ENCODE measurements around the gene TADA2A. TPM values are rescaled to one million over a fixed set of nuclear protein-coding genes. Genes with fewer than 3 reads are reported as not detected.
"Not testable (repeated sequence)": the region's sequence is repeated elsewhere in the genome, so short reads cannot be mapped to it uniquely, and the experiment has no call there.

TADA2A gene
- total RNA-seq, 2 experiments from 2014 or later, result 29.9 to 32.9 TPM

DNA sequence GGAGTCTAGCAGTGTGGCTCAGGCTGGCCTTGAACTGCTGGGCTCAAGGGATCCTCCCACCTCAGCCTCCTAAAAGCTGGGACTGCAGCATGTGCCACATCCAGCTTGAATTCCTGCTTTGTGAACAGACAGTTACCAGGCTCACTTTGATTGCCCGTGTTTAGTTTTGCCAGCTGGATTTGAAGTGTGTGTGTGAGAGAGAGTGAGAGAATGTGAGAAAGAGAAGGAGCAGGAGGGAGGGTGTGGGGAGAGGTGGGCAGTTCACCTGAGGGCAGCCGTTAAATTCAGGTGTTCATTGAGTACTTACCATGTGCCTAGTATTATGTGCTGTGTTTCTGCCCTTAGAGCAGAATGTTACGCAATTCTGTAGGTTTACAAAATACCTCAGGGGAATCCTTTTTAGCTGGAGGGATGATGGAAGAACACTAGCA lies 87.7 kb downstream of the TADA2A start:
- DNase-seq, result no peak
- no peaks in the 10 kb centered on the region for H3K36me3 Mint-ChIP-seq (ENCODE audit: low read depth)
- peaks cover 35% of the 10 kb centered on the region for H3K4me1 Mint-ChIP-seq
- CTCF ChIA-PET, result interaction anchor here (0.9 to 1.4 kb wide), 3 partner anchors 23 to 48 kb away, joined by 3 to 4 read pairs (median 3); no protein-coding TSS in a partner anchor
- no peaks in the 10 kb centered on the region for H3K9me3 Mint-ChIP-seq (ENCODE audit: low read depth)
- POLR2A ChIA-PET, result interaction anchor here (0.6 to 0.7 kb wide), 2 partner anchors 7 to 22 kb away, joined by 4 to 6 read pairs; no protein-coding TSS in a partner anchor
- no peaks in the 10 kb centered on the region for H3K27me3 Mint-ChIP-seq
- ATAC-seq, result no peak
- intact Hi-C loops (cut with DNase I, micrococcal nuclease), result no loop called here
- H3K4me3 Mint-ChIP-seq, result no peak overlapping the region
- H3K27ac Mint-ChIP-seq, result no peak overlapping the region

DNA sequence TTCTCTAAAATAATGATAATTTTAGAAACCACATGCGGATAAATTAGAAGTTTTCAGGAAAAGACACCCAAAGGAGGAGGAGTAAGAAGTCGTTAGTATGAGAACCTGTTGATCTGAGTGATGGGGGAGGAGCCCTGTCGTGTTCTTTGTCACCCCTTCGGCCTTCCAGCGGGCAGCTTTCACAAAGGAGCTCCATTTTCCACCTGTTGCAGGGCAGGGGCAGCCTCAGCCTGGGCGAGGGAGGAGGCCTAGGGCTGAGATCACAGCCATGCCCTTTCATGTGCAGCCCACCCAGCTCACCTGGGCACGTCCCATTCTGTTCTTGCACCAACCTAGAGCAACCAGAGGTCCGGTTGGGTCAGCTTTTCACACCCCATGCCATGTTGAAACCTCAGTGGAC lies 88.3 kb downstream of the TADA2A start:
- ChIA-PET CTCF (interaction anchor here (0.9 to 1.4 kb wide), 3 partner anchors 22 to 47 kb away, joined by 3 to 4 read pairs (median 3); no protein-coding TSS in a partner anchor), POLR2A (interaction anchor here (0.6 kb wide), 1 partner anchor 21 kb away, joined by 4 read pairs; no protein-coding TSS in a partner anchor)
- Mint-ChIP-seq H3K27ac (no peak overlapping the region), H3K4me3 (no peak overlapping the region), H3K27me3 (no peaks in the 10 kb centered on the region), H3K9me3 (ENCODE audit: low read depth) (no peaks in the 10 kb centered on the region), H3K4me1 (peaks cover 35% of the 10 kb centered on the region), H3K36me3 (ENCODE audit: low read depth) (no peaks in the 10 kb centered on the region)
- ATAC-seq, result no peak
- DNase-seq, result no peak
- intact Hi-C loops (cut with DNase I, micrococcal nuclease), result no loop called here

GRCh38 chr17:37500378-37500777 lies 93.7 kb downstream of the TADA2A start:
- DNase-seq (no peak), ATAC-seq (no peak)
- Mint-ChIP-seq H3K9me3 (ENCODE audit: low read depth) (no peaks in the 10 kb centered on the region), H3K36me3 (ENCODE audit: low read depth) (no peaks in the 10 kb centered on the region), H3K4me3 (no peak overlapping the region), H3K27me3 (no peaks in the 10 kb centered on the region), H3K4me1 (no peaks in the 10 kb centered on the region), H3K27ac (no peak overlapping the region)
- ChIA-PET CTCF (interaction anchor here (0.9 to 1.2 kb wide), 2 partner anchors 13 to 104 kb away, joined by 3 read pairs; no protein-coding TSS in a partner anchor), POLR2A (no interaction called here)
- intact Hi-C loops (cut with DNase I, micrococcal nuclease), result no loop called here

- CTCF ChIA-PET, result interaction anchor here (0.6 kb wide), 2 partner anchors 260 to 1383 kb away, joined by 3 to 5 read pairs; no protein-coding TSS in a partner anchor
- POLR2A ChIA-PET, result interaction anchor here (0.6 kb wide), 1 partner anchor 8 kb away, joined by 6 read pairs; no protein-coding TSS in a partner anchor
Observed at GRCh38 chr17:37502009-37502936, 95.6 kb downstream of the TADA2A start.

GRCh38 chr17:37503148-37503547 lies 96.5 kb downstream of the TADA2A start:
- Mint-ChIP-seq H3K4me1 (peaks cover 5% of the 10 kb centered on the region), H3K27me3 (no peaks in the 10 kb centered on the region), H3K36me3 (ENCODE audit: low read depth) (no peaks in the 10 kb centered on the region), H3K9me3 (ENCODE audit: low read depth) (no peaks in the 10 kb centered on the region), H3K27ac (no peak overlapping the region), H3K4me3 (no peak overlapping the region)
- DNase-seq (no peak), ATAC-seq (no peak)
- CTCF ChIA-PET, result interaction anchor here (0.6 kb wide), 1 partner anchor 1382 kb away, joined by 3 read pairs; no protein-coding TSS in a partner anchor
- POLR2A ChIA-PET, result no interaction called here
- intact Hi-C loops (cut with DNase I, micrococcal nuclease), result no loop called here

More at GRCh38 chr17:37502009-37502936, 95.6 kb downstream of the TADA2A start:
- Mint-ChIP-seq H3K4me1 (peaks cover 5% of the 10 kb centered on the region), H3K27me3 (no peaks in the 10 kb centered on the region), H3K27ac (no peak overlapping the region), H3K9me3 (ENCODE audit: low read depth) (no peaks in the 10 kb centered on the region), H3K36me3 (ENCODE audit: low read depth) (no peaks in the 10 kb centered on the region), H3K4me3 (no peak overlapping the region)
- ATAC-seq (no peak), DNase-seq (no peak)
- intact Hi-C loops (cut with DNase I, micrococcal nuclease), result no loop called here

- ChIA-PET POLR2A (no interaction called here), CTCF (interaction anchor here (0.7 to 1.0 kb wide), 2 partner anchors 64 to 78 kb away, joined by 3 read pairs; no protein-coding TSS in a partner anchor)
- no peaks in the 10 kb centered on the region for H3K9me3 Mint-ChIP-seq (ENCODE audit: low read depth)
- ATAC-seq (peak; percentile 55), DNase-seq (no peak)
- no peaks in the 10 kb centered on the region for H3K36me3 Mint-ChIP-seq (ENCODE audit: low read depth)
- H3K4me1 Mint-ChIP-seq, result peaks cover 12% of the 10 kb centered on the region
- H3K27ac Mint-ChIP-seq, result no peak overlapping the region
- H3K27me3 Mint-ChIP-seq, result no peaks in the 10 kb centered on the region
- H3K4me3 Mint-ChIP-seq, result no peak overlapping the region
- intact Hi-C loops (cut with DNase I, micrococcal nuclease), result no loop called here
Observed at GRCh38 chr17:37505333-37505732, 98.6 kb downstream of the TADA2A start.

GRCh38 chr17:37506678-37507077 lies 100.0 kb downstream of the TADA2A start:
- intact Hi-C loops (cut with DNase I, micrococcal nuclease), result no loop called here
- no peaks in the 10 kb centered on the region for H3K9me3 Mint-ChIP-seq (ENCODE audit: low read depth)
- DNase-seq (peak; percentile 55), ATAC-seq (peak; percentile 87)
- no peaks in the 10 kb centered on the region for H3K36me3 Mint-ChIP-seq (ENCODE audit: low read depth)
- CTCF ChIA-PET, result interaction anchor here (0.7 to 1.3 kb wide), 4 partner anchors 17 to 120 kb away, joined by 3 to 4 read pairs (median 3); no protein-coding TSS in a partner anchor
- H3K27ac Mint-ChIP-seq, result peak overlapping the region; percentile 15
- POLR2A ChIA-PET, result no interaction called here
- no peaks in the 10 kb centered on the region for H3K27me3 Mint-ChIP-seq
- peaks cover 17% of the 10 kb centered on the region for H3K4me1 Mint-ChIP-seq
- H3K4me3 Mint-ChIP-seq, result no peak overlapping the region

GRCh38 chr17:37507111-37507510 lies 100.4 kb downstream of the TADA2A start:
- H3K27ac Mint-ChIP-seq, result no peak overlapping the region
- H3K4me3 Mint-ChIP-seq, result no peak overlapping the region
- ChIA-PET CTCF (interaction anchor here (0.7 to 1.3 kb wide), 4 partner anchors 17 to 121 kb away, joined by 3 to 4 read pairs (median 3); no protein-coding TSS in a partner anchor), POLR2A (no interaction called here)
- peaks cover 17% of the 10 kb centered on the region for H3K4me1 Mint-ChIP-seq
- H3K9me3 Mint-ChIP-seq (ENCODE audit: low read depth), result no peaks in the 10 kb centered on the region
- intact Hi-C loops (cut with DNase I, micrococcal nuclease), result no loop called here
- DNase-seq (no peak), ATAC-seq (no peak)
- H3K27me3 Mint-ChIP-seq, result no peaks in the 10 kb centered on the region
- peaks cover 2% of the 10 kb centered on the region for H3K36me3 Mint-ChIP-seq (ENCODE audit: low read depth)

GRCh38 chr17:37510056-37510455 lies 103.4 kb downstream of the TADA2A start:
- CTCF ChIA-PET, result interaction anchor here (0.6 kb wide), 1 partner anchor 84 kb away, joined by 4 read pairs; no protein-coding TSS in a partner anchor
- no peaks in the 10 kb centered on the region for H3K27me3 Mint-ChIP-seq
- no peak overlapping the region for H3K27ac Mint-ChIP-seq
- DNase-seq (no peak), ATAC-seq (no peak)
- peaks cover 17% of the 10 kb centered on the region for H3K4me1 Mint-ChIP-seq
- no peak overlapping the region for H3K4me3 Mint-ChIP-seq
- H3K36me3 Mint-ChIP-seq (ENCODE audit: low read depth), result peaks cover 9% of the 10 kb centered on the region
- intact Hi-C loops (cut with DNase I, micrococcal nuclease), result no loop called here
- H3K9me3 Mint-ChIP-seq (ENCODE audit: low read depth), result no peaks in the 10 kb centered on the region
- POLR2A ChIA-PET, result no interaction called here

DNA sequence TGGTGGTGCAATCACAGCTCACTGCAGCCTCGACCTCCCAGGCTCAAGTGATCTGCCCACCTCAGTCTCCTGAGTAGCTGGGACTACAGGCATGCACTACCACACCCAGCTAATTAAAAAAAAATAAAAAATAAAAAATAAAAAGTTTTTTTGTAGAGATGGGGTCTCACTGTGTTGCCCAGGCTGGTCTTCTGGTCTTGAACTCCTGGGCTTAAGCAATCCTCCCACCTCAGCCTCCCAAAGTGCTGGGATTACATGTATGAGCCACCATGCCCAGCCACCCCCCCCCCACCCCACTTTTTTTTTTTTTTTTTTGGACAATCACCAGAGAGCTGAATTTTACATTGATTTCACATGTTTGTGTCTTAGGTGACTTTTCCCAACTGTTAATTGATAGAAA lies 105.0 kb downstream of the TADA2A start:
- intact Hi-C loops (cut with DNase I, micrococcal nuclease); H3K9me3 Mint-ChIP-seq (ENCODE audit: low read depth); CTCF ChIA-PET; H3K4me3 Mint-ChIP-seq; H3K27ac Mint-ChIP-seq; POLR2A ChIA-PET; ATAC-seq; H3K27me3 Mint-ChIP-seq; DNase-seq: not testable (repeated sequence)
- Mint-ChIP-seq H3K4me1 (peaks cover 12% of the 10 kb centered on the region), H3K36me3 (ENCODE audit: low read depth) (peaks cover 12% of the 10 kb centered on the region)

GRCh38 chr17:37512442-37513068 lies 105.9 kb downstream of the TADA2A start:
- ChIA-PET POLR2A (no interaction called here), CTCF (no interaction called here)
- H3K27me3 Mint-ChIP-seq, result no peaks in the 10 kb centered on the region
- DNase-seq (no peak), ATAC-seq (no peak)
- H3K27ac Mint-ChIP-seq, result no peak overlapping the region
- peaks cover 15% of the 10 kb centered on the region for H3K36me3 Mint-ChIP-seq (ENCODE audit: low read depth)
- H3K4me3 Mint-ChIP-seq, result no peak overlapping the region
- H3K4me1 Mint-ChIP-seq, result peaks cover 12% of the 10 kb centered on the region
- H3K9me3 Mint-ChIP-seq (ENCODE audit: low read depth), result no peaks in the 10 kb centered on the region
- intact Hi-C loops (cut with DNase I, micrococcal nuclease), result no loop called here
